Activated naive CD8-positive, alpha-beta T cell (primary cell): ENCODE results near the gene CCND2.
"Not testable (repeated sequence)": the region's sequence is repeated elsewhere in the genome, so short reads cannot be mapped to it uniquely, and the experiment has no call there.

ENCODE experiments used
- H3K27ac Mint-ChIP-seq: one replicate; pipeline ENCODE4 v1.8.0; 2021; ENCODE audit warnings: mixed read lengths
- H3K27me3 Mint-ChIP-seq: one replicate; pipeline ENCODE4 v1.8.0; 2021; ENCODE audit warnings: mixed read lengths
- H3K36me3 Mint-ChIP-seq: one replicate; pipeline ENCODE4 v1.8.0; 2021; ENCODE audit warnings: mixed read lengths
- H3K4me1 Mint-ChIP-seq: one replicate; pipeline ENCODE4 v1.8.0; 2021; ENCODE audit warnings: low read depth, mixed read lengths
- H3K4me3 Mint-ChIP-seq: one replicate; pipeline ENCODE4 v1.8.0; 2021; ENCODE audit warnings: mild to moderate bottlenecking, mixed read lengths
- H3K9me3 Mint-ChIP-seq: one replicate; pipeline ENCODE4 v1.8.0; 2021; ENCODE audit warnings: low read depth, mixed read lengths

The CCND2 gene

DNA sequence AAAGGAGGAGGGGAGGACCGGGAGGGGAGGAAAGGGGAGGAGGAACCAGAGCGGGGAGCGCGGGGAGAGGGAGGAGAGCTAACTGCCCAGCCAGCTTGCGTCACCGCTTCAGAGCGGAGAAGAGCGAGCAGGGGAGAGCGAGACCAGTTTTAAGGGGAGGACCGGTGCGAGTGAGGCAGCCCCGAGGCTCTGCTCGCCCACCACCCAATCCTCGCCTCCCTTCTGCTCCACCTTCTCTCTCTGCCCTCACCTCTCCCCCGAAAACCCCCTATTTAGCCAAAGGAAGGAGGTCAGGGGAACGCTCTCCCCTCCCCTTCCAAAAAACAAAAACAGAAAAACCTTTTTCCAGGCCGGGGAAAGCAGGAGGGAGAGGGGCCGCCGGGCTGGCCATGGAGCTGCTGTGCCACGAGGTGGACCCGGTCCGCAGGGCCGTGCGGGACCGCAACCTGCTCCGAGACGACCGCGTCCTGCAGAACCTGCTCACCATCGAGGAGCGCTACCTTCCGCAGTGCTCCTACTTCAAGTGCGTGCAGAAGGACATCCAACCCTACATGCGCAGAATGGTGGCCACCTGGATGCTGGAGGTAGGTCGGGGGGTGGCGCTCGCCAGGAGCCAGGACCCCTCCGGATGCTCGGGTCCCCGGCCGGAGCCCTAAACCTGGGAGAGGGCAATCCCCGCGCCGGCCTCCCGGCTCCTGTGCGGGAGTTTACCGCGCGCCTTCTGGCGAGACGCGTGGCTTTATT is at the start of gene CCND2:
Gene CCND2, plus strand, starts transcription at position 111 of the 744 bp plus-strand sequence. Its CDS starts 279 bp downstream, at position 390.
- Mint-ChIP-seq H3K4me3 (peak within 1 kb of the TSS; percentile 98), H3K27ac (peak within 1 kb of the TSS; percentile 99), H3K36me3 (peaks cover 20% of the 10 kb centered on the region), H3K9me3 (no peaks in the 10 kb centered on the region), H3K4me1 (peaks cover 29% of the 10 kb centered on the region), H3K27me3 (no peaks in the 10 kb centered on the region)

DNA sequence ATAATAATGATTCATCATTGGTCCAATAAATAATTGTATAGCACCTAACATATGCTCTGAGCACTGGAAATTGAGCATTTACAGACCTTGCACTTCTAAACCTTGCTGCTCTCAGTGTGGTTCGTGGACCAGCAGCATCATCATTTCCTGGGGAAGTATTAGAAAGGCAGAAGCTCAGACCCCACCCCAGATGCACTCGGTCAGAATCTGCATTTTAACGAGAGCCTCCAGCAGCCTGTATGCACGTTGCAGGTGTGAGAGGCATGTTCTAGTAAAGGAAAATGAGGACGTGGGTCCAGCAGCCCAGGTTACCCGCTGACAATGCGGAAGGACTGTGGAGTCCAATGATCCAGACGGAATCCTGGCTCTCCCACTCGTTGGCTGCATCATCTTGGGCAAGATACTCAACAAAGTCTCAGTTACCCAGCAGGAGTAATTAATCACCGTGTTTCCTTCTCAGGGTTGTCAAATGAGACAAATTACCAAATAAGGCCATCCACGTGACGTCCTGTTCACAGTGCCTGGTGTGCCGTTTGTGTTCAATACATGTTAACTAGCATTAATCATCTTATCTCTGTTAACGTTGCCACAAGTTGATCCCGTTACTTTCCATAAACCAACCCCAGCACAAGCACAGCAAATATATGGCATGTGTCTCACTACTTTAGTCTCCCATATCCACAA is 49.2 kb upstream of the CCND2 start:
- H3K4me3 Mint-ChIP-seq: no peak overlapping the region
- no peaks in the 10 kb centered on the region for H3K36me3 Mint-ChIP-seq
- no peaks in the 10 kb centered on the region for H3K27me3 Mint-ChIP-seq
- no peaks in the 10 kb centered on the region for H3K4me1 Mint-ChIP-seq
- H3K9me3 Mint-ChIP-seq: no peaks in the 10 kb centered on the region
- no peak overlapping the region for H3K27ac Mint-ChIP-seq

DNA sequence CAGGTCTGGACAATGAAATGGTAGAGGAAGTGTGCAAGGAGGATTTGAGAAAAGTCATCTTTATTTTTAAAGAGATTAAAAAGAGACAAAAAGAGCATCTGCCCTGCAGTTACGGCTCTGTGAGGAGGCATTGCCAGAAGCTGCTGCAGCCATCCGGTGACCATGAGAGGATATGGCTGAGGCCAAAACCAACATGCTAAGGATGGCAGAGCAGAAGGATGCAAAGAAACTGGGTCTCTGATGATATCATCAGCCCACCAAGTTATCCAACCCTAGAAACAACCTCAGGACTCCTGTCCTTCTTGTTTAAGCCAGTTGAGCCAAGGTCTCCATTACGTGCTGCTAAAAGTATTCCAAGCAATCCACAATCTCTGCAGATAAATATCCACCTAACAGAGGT is 48.0 kb upstream of the CCND2 start:
- Mint-ChIP-seq H3K27ac (peak overlapping the region; percentile 59), H3K4me3 (no peak overlapping the region), H3K36me3 (no peaks in the 10 kb centered on the region), H3K27me3 (no peaks in the 10 kb centered on the region), H3K4me1 (no peaks in the 10 kb centered on the region), H3K9me3 (no peaks in the 10 kb centered on the region)

DNA sequence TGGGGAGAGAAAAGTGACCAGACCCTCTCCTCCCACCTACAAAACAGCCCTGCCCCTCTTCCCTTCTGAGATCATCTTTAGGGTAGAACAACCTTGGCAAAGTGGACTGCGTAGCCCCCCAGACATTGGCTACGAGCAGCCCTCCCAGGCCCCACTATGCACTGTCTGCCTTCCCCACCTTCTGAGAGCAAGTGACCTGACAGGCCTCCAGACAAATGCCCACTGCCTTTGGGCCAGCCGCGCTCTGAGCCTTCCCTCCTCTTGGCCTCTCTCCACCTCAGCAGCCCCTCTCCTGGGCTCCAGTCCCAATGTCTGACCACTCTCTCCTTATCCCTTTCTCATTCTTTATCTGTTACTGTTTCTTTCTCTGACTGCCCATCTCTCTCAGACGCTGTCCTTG is 46.5 kb upstream of the CCND2 start:
- Mint-ChIP-seq H3K27ac (no peak overlapping the region), H3K9me3 (no peaks in the 10 kb centered on the region), H3K4me3 (no peak overlapping the region), H3K27me3 (no peaks in the 10 kb centered on the region), H3K4me1 (no peaks in the 10 kb centered on the region), H3K36me3 (no peaks in the 10 kb centered on the region)

GRCh38 chr12:4228122-4228580 is 45.4 kb upstream of the CCND2 start:
- no peaks in the 10 kb centered on the region for H3K36me3 Mint-ChIP-seq
- no peaks in the 10 kb centered on the region for H3K9me3 Mint-ChIP-seq
- H3K4me1 Mint-ChIP-seq: no peaks in the 10 kb centered on the region
- no peak overlapping the region for H3K4me3 Mint-ChIP-seq
- no peak overlapping the region for H3K27ac Mint-ChIP-seq
- no peaks in the 10 kb centered on the region for H3K27me3 Mint-ChIP-seq

DNA sequence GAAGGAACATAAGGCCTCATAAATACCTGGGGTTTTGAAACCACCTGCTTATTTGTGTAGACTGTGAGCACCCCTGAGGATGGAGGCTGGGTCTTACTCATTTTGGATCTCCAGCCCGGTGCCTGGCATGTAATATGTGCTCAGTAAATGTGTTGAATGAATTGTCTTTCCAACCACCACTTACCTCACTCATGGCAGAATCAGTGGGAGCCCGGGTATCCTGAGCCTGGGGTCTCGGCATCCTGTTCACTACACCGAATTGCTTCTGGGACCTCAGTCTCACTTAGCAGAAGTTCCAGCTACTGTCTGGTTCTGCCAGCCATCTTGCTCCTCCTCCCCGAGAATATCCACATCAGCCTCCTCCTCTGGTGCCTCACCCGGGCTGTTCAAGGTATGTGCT is 43.0 kb upstream of the CCND2 start:
- no peak overlapping the region for H3K27ac Mint-ChIP-seq
- H3K36me3 Mint-ChIP-seq: no peaks in the 10 kb centered on the region
- H3K4me3 Mint-ChIP-seq: no peak overlapping the region
- no peaks in the 10 kb centered on the region for H3K4me1 Mint-ChIP-seq
- H3K27me3 Mint-ChIP-seq: no peaks in the 10 kb centered on the region
- no peaks in the 10 kb centered on the region for H3K9me3 Mint-ChIP-seq

DNA sequence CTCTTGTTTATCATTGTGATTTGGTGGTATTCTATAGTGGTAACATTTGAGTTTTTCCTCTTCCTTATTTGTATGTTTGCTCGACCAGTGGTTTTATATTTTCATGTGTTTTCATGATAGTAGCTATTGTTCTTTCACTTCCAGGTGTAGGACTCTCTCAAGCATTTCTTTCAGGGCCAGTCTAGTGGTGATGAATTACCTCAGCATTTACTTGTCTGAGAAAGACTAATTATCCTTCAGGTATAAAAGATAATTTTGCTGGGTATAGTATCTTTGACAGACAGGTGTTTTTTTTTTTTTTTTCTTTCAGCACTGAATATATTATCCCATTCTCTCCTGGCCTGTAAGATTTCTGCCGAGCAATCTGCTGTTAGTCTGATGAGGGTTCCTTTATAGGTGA is 35.0 kb upstream of the CCND2 start:
- Mint-ChIP-seq H3K4me3 (no peak overlapping the region), H3K9me3 (peaks cover 29% of the 10 kb centered on the region), H3K27me3 (peaks cover 4% of the 10 kb centered on the region), H3K4me1 (no peaks in the 10 kb centered on the region), H3K36me3 (peaks cover 17% of the 10 kb centered on the region), H3K27ac (no peak overlapping the region)

- H3K4me1 Mint-ChIP-seq: no peaks in the 10 kb centered on the region
- peaks cover 20% of the 10 kb centered on the region for H3K36me3 Mint-ChIP-seq
- no peak overlapping the region for H3K27ac Mint-ChIP-seq
- no peak overlapping the region for H3K4me3 Mint-ChIP-seq
- H3K9me3 Mint-ChIP-seq: peaks cover 29% of the 10 kb centered on the region
- H3K27me3 Mint-ChIP-seq: peaks cover 4% of the 10 kb centered on the region
Measured at GRCh38 chr12:4239746-4240145, 33.8 kb upstream of the CCND2 start.

GRCh38 chr12:4240161-4240783 is 33.3 kb upstream of the CCND2 start:
- H3K27ac Mint-ChIP-seq: no peak overlapping the region
- H3K36me3 Mint-ChIP-seq: peaks cover 20% of the 10 kb centered on the region
- no peaks in the 10 kb centered on the region for H3K4me1 Mint-ChIP-seq
- peaks cover 4% of the 10 kb centered on the region for H3K27me3 Mint-ChIP-seq
- H3K9me3 Mint-ChIP-seq: peaks cover 29% of the 10 kb centered on the region
- H3K4me3 Mint-ChIP-seq: no peak overlapping the region

- Mint-ChIP-seq H3K4me3 (no peak overlapping the region), H3K27me3 (peaks cover 4% of the 10 kb centered on the region), H3K27ac (no peak overlapping the region), H3K4me1 (no peaks in the 10 kb centered on the region), H3K9me3 (peaks cover 29% of the 10 kb centered on the region), H3K36me3 (peaks cover 20% of the 10 kb centered on the region)
Measured at GRCh38 chr12:4240981-4241380, 32.6 kb upstream of the CCND2 start.

- H3K27ac Mint-ChIP-seq: no peak overlapping the region
- H3K4me1 Mint-ChIP-seq: no peaks in the 10 kb centered on the region
- H3K4me3 Mint-ChIP-seq: no peak overlapping the region
- peaks cover 29% of the 10 kb centered on the region for H3K9me3 Mint-ChIP-seq
- peaks cover 4% of the 10 kb centered on the region for H3K27me3 Mint-ChIP-seq
- peaks cover 20% of the 10 kb centered on the region for H3K36me3 Mint-ChIP-seq
Measured at GRCh38 chr12:4241592-4241991, 32.0 kb upstream of the CCND2 start.

DNA sequence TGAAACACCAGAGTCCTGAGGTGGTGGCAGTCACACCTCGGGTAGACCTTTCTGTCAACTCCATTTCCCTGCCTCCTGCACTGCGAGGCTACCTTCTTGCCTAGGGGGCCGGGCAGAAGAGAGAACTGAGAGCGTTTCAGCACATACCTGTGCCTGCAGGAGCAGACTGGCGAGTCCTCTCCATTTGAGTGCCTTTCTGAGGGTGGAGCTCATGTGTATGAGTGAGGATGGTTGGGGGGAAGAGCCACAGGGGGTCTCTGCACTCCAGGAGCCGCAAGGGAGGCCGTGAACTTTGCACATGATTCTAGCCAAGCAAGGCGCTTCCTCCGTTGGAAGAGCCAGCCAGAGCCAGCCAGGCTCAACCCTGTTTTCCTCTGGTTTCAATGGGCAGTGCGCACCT is 31.0 kb upstream of the CCND2 start:
- Mint-ChIP-seq H3K36me3 (peaks cover 15% of the 10 kb centered on the region), H3K4me3 (no peak overlapping the region), H3K9me3 (peaks cover 20% of the 10 kb centered on the region), H3K4me1 (no peaks in the 10 kb centered on the region), H3K27me3 (peaks cover 4% of the 10 kb centered on the region), H3K27ac (no peak overlapping the region)

DNA sequence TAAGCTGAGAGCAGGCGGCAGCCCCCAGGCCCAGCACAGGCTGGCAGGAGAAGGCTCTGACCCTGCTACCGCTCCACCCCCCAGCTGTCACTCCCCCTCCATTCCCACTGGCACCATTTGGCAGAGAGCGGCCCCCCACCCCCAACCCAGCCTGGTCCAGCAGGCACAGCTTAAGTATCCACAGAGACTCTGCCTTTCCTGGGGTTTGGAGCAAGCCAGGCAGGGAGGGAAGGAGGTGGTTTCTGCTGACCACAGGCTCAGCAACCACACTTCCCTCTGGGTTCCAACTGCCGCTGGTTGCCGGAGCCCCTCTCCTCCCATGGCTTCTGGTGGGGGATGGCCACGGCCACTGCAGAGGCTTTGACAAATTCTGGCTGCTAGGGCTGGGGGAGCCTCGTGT is 30.5 kb upstream of the CCND2 start:
- Mint-ChIP-seq H3K36me3 (peaks cover 11% of the 10 kb centered on the region), H3K4me1 (no peaks in the 10 kb centered on the region), H3K27me3 (peaks cover 4% of the 10 kb centered on the region), H3K4me3 (no peak overlapping the region), H3K27ac (no peak overlapping the region), H3K9me3 (peaks cover 15% of the 10 kb centered on the region)

- not testable (repeated sequence) for H3K27ac Mint-ChIP-seq, H3K4me1 Mint-ChIP-seq, H3K36me3 Mint-ChIP-seq, H3K27me3 Mint-ChIP-seq, H3K4me3 Mint-ChIP-seq
- H3K9me3 Mint-ChIP-seq: peaks cover 10% of the 10 kb centered on the region
Measured at GRCh38 chr12:4243491-4244100, 30.0 kb upstream of the CCND2 start.

- Mint-ChIP-seq H3K27ac (no peak overlapping the region), H3K36me3 (peaks cover 2% of the 10 kb centered on the region), H3K27me3 (peaks cover 4% of the 10 kb centered on the region), H3K4me1 (no peaks in the 10 kb centered on the region), H3K4me3 (no peak overlapping the region), H3K9me3 (no peaks in the 10 kb centered on the region)
Measured at GRCh38 chr12:4244868-4245267, 28.7 kb upstream of the CCND2 start.
